Prostate gland (tissue), 2 donors: Measurements from ENCODE around the gene BTBD2. TPM values are rescaled to one million over a fixed set of nuclear protein-coding genes. Genes with fewer than 3 reads are reported as not detected.
A peak's percentile ranks its signal among the peaks of the same experiment; 100 is the strongest.

Experiments
- DNase-seq: peaks from one replicate; pipeline ENCODE4 v3.0.0-alpha.2; 2019; ENCODE audit warnings: low spot score
- H3K27ac ChIP-seq, 2 donors: fragments of 200-600 bp; sonication (generic); 2 replicates each; pipeline ENCODE4 v1.5.1; 2017 to 2019
- H3K27me3 ChIP-seq: fragments of 200-600 bp; sonication (generic); replicated peaks from 2 replicates; pipeline ENCODE4 v1.5.1; 2019; ENCODE audit not compliant: insufficient read depth
- H3K36me3 ChIP-seq, 2 donors: fragments of 200-600 bp; sonication (generic); 1 replicate in 1 of 2; 2 replicates in 1 of 2; pipeline versions ENCODE4 v1.5.1 to v1.8.1; 2017 to 2019
- H3K4me1 ChIP-seq: fragments of 200-600 bp; sonication (generic); replicated peaks from 2 replicates; pipeline ENCODE4 v1.5.1; 2019
- H3K4me3 ChIP-seq, 2 donors: fragments of 200-600 bp; sonication (generic); 2 replicates each; pipeline ENCODE4 v1.5.1; 2017 to 2019
- H3K9me3 ChIP-seq: fragments of 200-600 bp; sonication (generic); 2 replicates; pipeline ENCODE4 v1.5.1; 2017
- POLR2A ChIP-seq: fragments of 450-650 bp; IDR thresholded peaks from one replicate; pipeline ENCODE4 v1.6.1; 2016; ENCODE audit warnings: antibody characterized with exemption, mild to moderate bottlenecking
- POLR2AphosphoS5 ChIP-seq: sonication (generic); formaldehyde crosslinking; IDR thresholded peaks from one replicate; pipeline ENCODE4 v1.6.1; 2017; ENCODE audit warnings: antibody characterized with exemption
- whole genome bisulfite sequencing: methylation state at CpG from one replicate; pipeline ENCODE4 v1.1.5; 2018; 5-methylcytosine and 5-hydroxymethylcytosine counted together
- intact Hi-C: fragments of 100-400 bp; cut with DNase I; formaldehyde crosslinking; loops from one replicate; pipeline ENCODE4 v1.14.2; 2022
- total RNA-seq, 2 donors: library from RNA; depleted of rRNA; stranded (reverse); fragments of >200 nt; gene quantifications; one replicate each; pipeline ENCODE4 v1.1.0, GENCODE V29; 2016
- TF ChIP-seq, protein P1 (sequence below), 4 experiments: fragments of 200-600 bp in 2 of 4; fragments of 450-650 bp in 2 of 4; sonication (generic) in 2 of 4; IDR thresholded peaks; 1 replicate in 3 of 4; 2 replicates in 1 of 4; pipeline ENCODE4 v1.5.1; 2016 to 2019; ENCODE audit warnings: antibody characterized with exemption in 4 of 4, mild to moderate bottlenecking in 2 of 4, moderate library complexity in 2 of 4

Gene BTBD2
- total RNA-seq, 2 donors from 2014 or later: 116 to 136 TPM

- H3K36me3 ChIP-seq: no peaks in the 10 kb centered on the region
- no peak overlapping the region for H3K27ac ChIP-seq
- intact Hi-C loops: no loop called here
- H3K9me3 ChIP-seq: no peaks in the 10 kb centered on the region
- peaks cover 13% of the 10 kb centered on the region for H3K4me1 ChIP-seq
- no peaks in the 10 kb centered on the region for H3K27me3 ChIP-seq
- no peak overlapping the region for H3K4me3 ChIP-seq
- WGBS: 83% methylated on average over 22 of the region's 22 CpGs
- TF ChIP-seq POLR2A (no peak), POLR2AphosphoS5 (no peak)
- TF ChIP-seq, protein P1, sequence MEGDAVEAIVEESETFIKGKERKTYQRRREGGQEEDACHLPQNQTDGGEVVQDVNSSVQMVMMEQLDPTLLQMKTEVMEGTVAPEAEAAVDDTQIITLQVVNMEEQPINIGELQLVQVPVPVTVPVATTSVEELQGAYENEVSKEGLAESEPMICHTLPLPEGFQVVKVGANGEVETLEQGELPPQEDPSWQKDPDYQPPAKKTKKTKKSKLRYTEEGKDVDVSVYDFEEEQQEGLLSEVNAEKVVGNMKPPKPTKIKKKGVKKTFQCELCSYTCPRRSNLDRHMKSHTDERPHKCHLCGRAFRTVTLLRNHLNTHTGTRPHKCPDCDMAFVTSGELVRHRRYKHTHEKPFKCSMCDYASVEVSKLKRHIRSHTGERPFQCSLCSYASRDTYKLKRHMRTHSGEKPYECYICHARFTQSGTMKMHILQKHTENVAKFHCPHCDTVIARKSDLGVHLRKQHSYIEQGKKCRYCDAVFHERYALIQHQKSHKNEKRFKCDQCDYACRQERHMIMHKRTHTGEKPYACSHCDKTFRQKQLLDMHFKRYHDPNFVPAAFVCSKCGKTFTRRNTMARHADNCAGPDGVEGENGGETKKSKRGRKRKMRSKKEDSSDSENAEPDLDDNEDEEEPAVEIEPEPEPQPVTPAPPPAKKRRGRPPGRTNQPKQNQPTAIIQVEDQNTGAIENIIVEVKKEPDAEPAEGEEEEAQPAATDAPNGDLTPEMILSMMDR (IDR thresholded peaks at IDR 0.05): no peak
- no peak for DNase-seq
These were observed 71.8 kb downstream of the BTBD2 start for GRCh38 chr19:1943661-1944087.

- Histone ChIP-seq H3K27ac (peak overlapping the region; percentile 87 to 97), H3K36me3 (no peaks in the 10 kb centered on the region), H3K4me3 (peak overlapping the region; percentile 65 to 86), H3K4me1 (peaks cover 13% of the 10 kb centered on the region), H3K9me3 (no peaks in the 10 kb centered on the region), H3K27me3 (no peaks in the 10 kb centered on the region)
- intact Hi-C loops: no loop called here
- TF ChIP-seq POLR2AphosphoS5 (no peak), POLR2A (no peak)
- TF ChIP-seq, protein P1 (IDR thresholded peaks at IDR 0.05): no peak
- no peak for DNase-seq
- WGBS: 31% methylated on average over 21 of the region's 21 CpGs
These were observed 72.5 kb downstream of the BTBD2 start for GRCh38 chr19:1942934-1943555.

DNA sequence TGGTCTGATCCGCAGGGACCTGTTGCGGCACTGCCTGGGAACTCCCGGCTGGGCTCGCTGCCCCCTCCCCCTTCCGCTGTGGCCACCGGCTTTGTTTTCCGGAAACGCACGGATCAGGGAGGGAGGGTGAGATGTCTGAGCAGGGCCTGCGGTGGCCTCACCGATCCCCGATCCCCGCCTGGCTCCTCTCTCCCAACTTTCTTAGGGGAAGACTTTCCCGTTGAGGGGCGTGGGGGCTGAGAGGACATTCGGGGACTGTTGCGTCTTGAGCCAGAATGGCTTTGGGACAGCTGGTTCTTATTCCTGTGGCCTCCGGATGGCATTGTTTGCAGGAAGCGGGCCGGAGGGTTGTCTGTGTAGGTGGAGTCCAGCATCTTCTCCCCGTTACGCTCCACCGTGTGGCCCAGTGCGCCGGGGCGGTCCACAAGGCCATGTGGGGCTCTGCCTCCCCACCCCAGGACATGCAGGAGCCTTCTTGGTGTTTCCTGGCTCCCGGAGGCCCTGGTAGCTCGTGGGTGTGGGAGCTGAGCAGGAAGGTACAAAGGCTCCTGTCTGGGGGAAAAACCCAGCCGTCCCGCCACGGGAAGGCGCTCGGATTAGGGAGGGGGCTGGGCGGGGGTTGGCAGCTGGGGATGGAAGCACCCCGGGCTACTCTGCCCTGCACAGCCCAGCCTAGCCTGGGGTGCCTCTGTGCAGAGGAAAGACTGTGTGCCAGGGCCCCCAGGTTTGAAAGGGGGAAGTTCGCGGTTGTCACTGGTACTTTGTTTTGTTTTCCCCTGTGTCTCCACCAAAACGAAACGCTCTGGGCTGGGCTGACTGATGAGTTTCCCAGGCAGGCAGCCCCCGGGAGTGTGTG is 73.2 kb downstream of the BTBD2 start:
- peak; percentile 78 for DNase-seq
- Histone ChIP-seq H3K27ac (peak overlapping the region; percentile 87 to 97), H3K36me3 (no peaks in the 10 kb centered on the region), H3K4me1 (peaks cover 13% of the 10 kb centered on the region), H3K9me3 (no peaks in the 10 kb centered on the region), H3K4me3 (peak overlapping the region; percentile 65 to 86), H3K27me3 (no peaks in the 10 kb centered on the region)
- peak; percentile 73 for TF ChIP-seq POLR2AphosphoS5
- peak; percentile 53 for TF ChIP-seq POLR2A
- TF ChIP-seq, protein P1 (IDR thresholded peaks at IDR 0.05): peak in 1 of 4 experiments; percentile 13
- intact Hi-C loops: no loop called here
- 1% methylated on average over 37 of the region's 40 CpGs for WGBS

DNA sequence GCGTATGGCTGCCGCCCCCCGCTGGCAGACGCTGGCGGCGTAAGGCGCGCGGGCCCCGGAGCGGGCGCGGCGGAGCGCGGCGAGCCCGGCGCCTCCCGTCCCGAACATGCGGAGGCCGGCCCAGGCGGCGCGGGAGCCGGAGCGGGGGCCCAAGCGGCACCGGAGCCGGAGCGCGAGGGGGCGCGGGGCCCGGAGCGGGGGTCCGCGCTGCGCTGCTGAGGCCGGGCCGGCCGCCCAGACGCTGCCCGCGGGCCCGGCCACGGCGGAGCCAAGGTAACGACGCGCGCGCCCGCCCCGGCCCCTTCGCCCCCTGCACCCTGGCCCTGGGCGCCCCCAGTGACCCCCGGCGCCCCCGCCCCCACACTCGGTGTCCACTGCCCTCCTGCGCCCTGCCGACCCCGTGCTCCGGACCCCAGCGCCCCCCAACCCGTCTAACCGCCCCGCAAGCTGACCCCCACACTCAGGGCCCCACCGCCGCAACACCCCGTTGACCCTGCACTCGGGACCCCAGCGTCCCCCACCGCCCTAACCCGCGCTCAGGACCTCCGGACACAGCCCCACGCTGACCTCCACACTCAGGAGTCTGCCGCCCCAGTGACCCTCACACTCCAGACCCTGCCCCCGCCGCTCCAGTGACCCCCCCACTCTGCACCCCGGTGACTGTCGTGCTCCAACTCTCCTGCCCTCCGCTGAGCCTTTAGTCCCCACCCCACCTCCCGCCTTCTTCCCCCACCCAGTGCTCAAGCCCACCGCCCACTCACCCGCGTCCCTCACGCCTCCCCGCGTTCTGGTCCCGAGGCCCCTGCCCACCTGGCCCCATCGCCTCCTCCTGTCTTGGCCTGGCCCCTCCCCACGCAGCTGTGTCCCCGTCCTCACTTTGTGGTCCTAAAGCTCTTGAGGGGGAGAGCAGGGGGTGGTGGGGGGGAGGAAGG is 74.1 kb downstream of the BTBD2 start, which contains the start of gene CSNK1G2:
Gene CSNK1G2 (plus strand): TSS at position 27 of the 932 bp plus-strand sequence. CDS start 28,601 bp downstream, outside the sequence.
- H3K4me3 ChIP-seq: peak within 1 kb of the TSS; percentile 65 to 86
- no peaks in the 10 kb centered on the region for H3K9me3 ChIP-seq
- TF ChIP-seq, protein P1 (IDR thresholded peaks at IDR 0.05): no peak
- H3K4me1 ChIP-seq: peaks cover 13% of the 10 kb centered on the region
- H3K27me3 ChIP-seq: no peaks in the 10 kb centered on the region
- H3K27ac ChIP-seq: peak within 1 kb of the TSS; percentile 87 to 97
- WGBS: under 1% methylated on average over 56 of the region's 97 CpGs
- intact Hi-C loops: no loop called here
- no peaks in the 10 kb centered on the region for H3K36me3 ChIP-seq
- DNase-seq: no peak
